ENCODE measurements around the gene NPR3.

- TF ChIP-seq EZH2phosphoT487 (IDR thresholded peaks at IDR 0.05; ENCODE audit: insufficient read depth, low read depth): no peak
- no peak for TF ChIP-seq EZH2 (IDR thresholded peaks at IDR 0.05; ENCODE audit: insufficient read depth, poor library complexity, severe bottlenecking)
Measured at GRCh38 chr5:32692036-32692746, 18.9 kb upstream of the NPR3 start.

Measured in GM23248 (cell line).